ENCODE measurements around the gene NID1. TPM values are rescaled to one million over a fixed set of nuclear protein-coding genes. Genes with fewer than 3 reads are reported as not detected.

NID1 gene
- total RNA-seq, 3 donors from 2014 or later: 60.3 to 288 (median 154) TPM

DNA sequence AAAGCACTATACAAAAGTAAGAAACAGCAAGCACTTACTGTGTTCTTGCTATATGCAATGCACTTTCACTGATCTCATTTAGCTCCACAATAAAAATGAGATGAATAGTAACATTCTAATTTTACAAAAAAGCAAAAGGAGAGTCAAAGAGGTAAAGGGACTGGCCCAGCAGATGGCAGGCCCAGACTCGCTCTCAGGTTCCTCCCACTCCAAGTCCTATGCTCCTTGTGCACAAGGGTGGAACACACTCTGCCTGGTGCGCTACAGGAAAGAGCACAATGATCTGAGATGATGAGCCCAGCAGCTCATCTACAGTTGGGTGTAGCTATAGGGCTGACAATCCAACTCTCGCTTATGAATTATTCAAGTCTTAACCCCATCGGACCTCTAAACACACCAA, 104.1 kb downstream of the NID1 start:
- Histone ChIP-seq H3K27ac (no peak overlapping the region), H3K36me3 (no peaks in the 10 kb centered on the region), H3K4me1 (no peaks in the 10 kb centered on the region), H3K9me3 (no peaks in the 10 kb centered on the region), H3K27me3 (no peaks in the 10 kb centered on the region), H3K4me3 (no peak overlapping the region)
- no peak for DNase-seq (ENCODE audit: low spot score in 2 of 2)
- TF ChIP-seq POLR2A (IDR thresholded peaks at IDR 0.05) (no peak), POLR2AphosphoS5 (IDR thresholded peaks at IDR 0.05) (no peak)
- intact Hi-C loops (cut with DNase I; ENCODE audit: low total_unique reads): no loop called here

DNA sequence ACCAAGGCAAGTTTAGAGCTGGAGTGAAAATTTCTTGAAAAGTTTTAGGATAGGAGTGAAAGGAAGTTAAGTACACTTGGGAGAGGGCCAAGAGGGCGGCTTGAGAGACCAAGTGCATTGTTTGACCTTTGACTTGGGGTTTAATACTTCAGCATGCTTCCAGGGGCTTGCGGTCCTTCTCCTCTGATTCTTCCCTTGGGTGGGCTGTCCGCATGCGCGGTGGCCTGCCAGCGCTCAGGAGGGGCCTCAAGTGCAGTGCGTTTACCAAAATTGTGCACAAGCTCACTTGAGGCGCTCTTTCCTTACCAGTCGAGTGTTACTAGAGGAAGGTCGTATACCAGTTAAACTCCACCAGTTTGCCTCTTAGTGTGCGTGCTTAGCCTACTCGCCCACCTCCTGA, 106.9 kb downstream of the NID1 start:
- H3K27me3 ChIP-seq: no peaks in the 10 kb centered on the region
- H3K4me1 ChIP-seq: no peaks in the 10 kb centered on the region
- H3K9me3 ChIP-seq: no peaks in the 10 kb centered on the region
- H3K36me3 ChIP-seq: no peaks in the 10 kb centered on the region
- H3K27ac ChIP-seq: no peak overlapping the region
- intact Hi-C loops (cut with DNase I; ENCODE audit: low total_unique reads): no loop called here
- TF ChIP-seq POLR2A (IDR thresholded peaks at IDR 0.05): no peak
- TF ChIP-seq, protein P1, sequence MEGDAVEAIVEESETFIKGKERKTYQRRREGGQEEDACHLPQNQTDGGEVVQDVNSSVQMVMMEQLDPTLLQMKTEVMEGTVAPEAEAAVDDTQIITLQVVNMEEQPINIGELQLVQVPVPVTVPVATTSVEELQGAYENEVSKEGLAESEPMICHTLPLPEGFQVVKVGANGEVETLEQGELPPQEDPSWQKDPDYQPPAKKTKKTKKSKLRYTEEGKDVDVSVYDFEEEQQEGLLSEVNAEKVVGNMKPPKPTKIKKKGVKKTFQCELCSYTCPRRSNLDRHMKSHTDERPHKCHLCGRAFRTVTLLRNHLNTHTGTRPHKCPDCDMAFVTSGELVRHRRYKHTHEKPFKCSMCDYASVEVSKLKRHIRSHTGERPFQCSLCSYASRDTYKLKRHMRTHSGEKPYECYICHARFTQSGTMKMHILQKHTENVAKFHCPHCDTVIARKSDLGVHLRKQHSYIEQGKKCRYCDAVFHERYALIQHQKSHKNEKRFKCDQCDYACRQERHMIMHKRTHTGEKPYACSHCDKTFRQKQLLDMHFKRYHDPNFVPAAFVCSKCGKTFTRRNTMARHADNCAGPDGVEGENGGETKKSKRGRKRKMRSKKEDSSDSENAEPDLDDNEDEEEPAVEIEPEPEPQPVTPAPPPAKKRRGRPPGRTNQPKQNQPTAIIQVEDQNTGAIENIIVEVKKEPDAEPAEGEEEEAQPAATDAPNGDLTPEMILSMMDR (IDR thresholded peaks at IDR 0.05): no peak
- no peak for TF ChIP-seq POLR2AphosphoS5 (IDR thresholded peaks at IDR 0.05)
- no peak overlapping the region for H3K4me3 ChIP-seq
- no peak for DNase-seq (ENCODE audit: low spot score in 2 of 2)

DNA sequence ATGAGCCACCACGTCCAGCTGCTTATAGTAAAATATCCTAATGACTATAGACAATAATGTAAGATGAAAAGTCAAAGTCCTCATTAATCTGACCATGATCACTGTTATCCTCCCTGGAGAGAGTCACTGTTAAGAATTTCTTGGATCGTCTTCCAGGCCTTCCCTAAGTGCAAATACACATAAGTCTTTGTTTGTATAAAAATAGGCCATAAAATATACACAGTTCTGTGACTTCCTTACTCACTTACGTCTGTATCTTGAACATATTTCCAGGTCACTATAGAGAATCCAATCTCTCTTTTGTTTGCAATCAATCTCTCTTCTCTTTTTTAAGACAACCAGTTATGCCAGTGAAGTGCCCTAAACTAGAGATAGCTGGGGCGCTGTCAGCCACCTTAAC, 109.1 kb downstream of the NID1 start:
- intact Hi-C loops (cut with DNase I; ENCODE audit: low total_unique reads): no loop called here
- TF ChIP-seq, protein P1 (IDR thresholded peaks at IDR 0.05): no peak
- TF ChIP-seq POLR2AphosphoS5 (IDR thresholded peaks at IDR 0.05) (no peak), POLR2A (IDR thresholded peaks at IDR 0.05) (no peak)
- Histone ChIP-seq H3K4me1 (no peaks in the 10 kb centered on the region), H3K4me3 (no peak overlapping the region), H3K36me3 (no peaks in the 10 kb centered on the region), H3K9me3 (no peaks in the 10 kb centered on the region), H3K27me3 (no peaks in the 10 kb centered on the region), H3K27ac (no peak overlapping the region)
- no peak for DNase-seq (ENCODE audit: low spot score in 2 of 2)

DNA sequence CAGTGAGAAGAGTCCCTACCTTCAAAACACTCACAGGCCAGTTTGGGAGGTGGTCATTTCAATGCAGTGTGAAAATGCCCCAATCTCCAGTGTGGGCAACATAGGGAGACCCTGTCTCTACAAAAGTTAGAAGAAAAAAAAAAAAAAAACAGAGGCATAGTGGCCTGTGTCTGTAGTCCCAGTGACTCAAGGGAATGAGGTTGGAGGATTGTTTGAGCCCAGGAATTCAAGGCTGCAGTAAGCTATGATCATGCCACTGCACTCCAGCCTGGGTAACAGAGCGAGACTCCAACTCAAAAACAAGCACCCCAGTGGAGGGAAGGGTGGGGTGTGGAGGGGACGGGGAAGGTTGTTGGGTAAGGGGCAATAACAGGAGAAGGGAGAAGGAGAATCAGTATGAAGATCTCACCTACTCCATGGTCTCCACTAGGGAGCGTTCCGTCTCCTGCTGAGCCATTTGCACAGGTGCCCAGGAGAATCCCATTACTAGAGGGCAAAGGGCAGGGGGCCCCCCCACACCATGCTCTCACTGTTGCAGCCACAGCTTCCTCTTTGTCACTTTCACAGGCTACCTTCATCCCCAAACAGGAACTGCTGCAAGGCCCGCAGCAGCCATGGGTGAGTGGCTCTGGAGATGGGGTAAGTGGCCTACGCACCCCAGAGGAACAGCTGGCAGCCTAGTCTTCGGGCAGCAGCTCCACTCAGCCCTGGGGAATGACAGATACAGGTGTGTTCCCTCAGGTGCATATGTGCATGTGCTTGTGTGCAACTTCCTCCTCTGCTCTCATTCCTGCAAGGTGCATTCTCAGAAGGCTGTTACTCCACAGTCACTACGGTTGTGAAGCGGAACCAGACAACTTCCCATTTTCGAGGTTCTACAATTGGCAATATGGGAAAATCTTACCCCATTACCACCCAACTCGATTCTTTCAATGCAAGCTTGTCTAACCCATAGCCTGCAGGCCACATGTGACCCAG, 110.3 kb downstream of the NID1 start:
- TF ChIP-seq POLR2AphosphoS5 (IDR thresholded peaks at IDR 0.05): no peak
- no peak for TF ChIP-seq POLR2A (IDR thresholded peaks at IDR 0.05)
- TF ChIP-seq, protein P1 (IDR thresholded peaks at IDR 0.05): no peak
- Histone ChIP-seq H3K27ac (peak overlapping the region in 1 of 2 donors; percentile 7), H3K9me3 (no peaks in the 10 kb centered on the region), H3K4me3 (no peak overlapping the region), H3K27me3 (no peaks in the 10 kb centered on the region), H3K4me1 (no peaks in the 10 kb centered on the region), H3K36me3 (no peaks in the 10 kb centered on the region)
- intact Hi-C loops (cut with DNase I; ENCODE audit: low total_unique reads): no loop called here
- no peak for DNase-seq (ENCODE audit: low spot score in 2 of 2)

DNA sequence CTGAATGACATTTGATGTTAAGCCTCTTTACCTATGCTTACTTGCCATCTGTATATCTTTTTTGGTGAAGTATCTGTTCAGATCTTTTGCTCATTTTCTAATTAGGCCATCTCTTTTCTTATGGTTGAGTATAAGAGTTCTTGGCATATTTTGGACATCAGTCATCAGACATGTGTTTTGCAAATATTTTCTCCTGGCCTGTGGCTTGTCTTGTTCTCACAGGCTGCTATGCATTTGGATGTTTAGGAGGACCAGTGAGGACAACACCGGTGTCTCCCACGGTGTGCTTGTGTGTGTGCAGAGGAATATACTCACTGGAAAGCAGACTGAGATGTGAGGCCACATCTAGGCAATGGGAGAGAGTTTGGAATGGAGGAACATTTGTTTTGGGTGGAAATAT, 111.1 kb downstream of the NID1 start:
- no peak for TF ChIP-seq POLR2AphosphoS5 (IDR thresholded peaks at IDR 0.05)
- TF ChIP-seq, protein P1 (IDR thresholded peaks at IDR 0.05): no peak
- TF ChIP-seq POLR2A (IDR thresholded peaks at IDR 0.05): no peak
- Histone ChIP-seq H3K27ac (no peak overlapping the region), H3K4me3 (no peak overlapping the region), H3K4me1 (no peaks in the 10 kb centered on the region), H3K36me3 (no peaks in the 10 kb centered on the region), H3K27me3 (no peaks in the 10 kb centered on the region), H3K9me3 (no peaks in the 10 kb centered on the region)
- intact Hi-C loops (cut with DNase I; ENCODE audit: low total_unique reads): no loop called here
- DNase-seq (ENCODE audit: low spot score in 2 of 2): no peak
